HG02759 (cell line): ENCODE data around the gene RNASEL.

Source experiments
- ATAC-seq: cut with Tn5 transposase; IDR thresholded peaks from one replicate; pipeline ENCODE4 v1.9.1; 2021; ENCODE audit warnings: mild to moderate bottlenecking, moderate library complexity; ENCODE audit not compliant: unreplicated experiment

RNASEL gene

GRCh38 chr1:182621906-182622305, 32.9 kb upstream of the RNASEL start:
- ATAC-seq: no peak

- no peak for ATAC-seq
Measured at GRCh38 chr1:182620924-182621585, 32.0 kb upstream of the RNASEL start.

- ATAC-seq: no peak
Measured at GRCh38 chr1:182617734-182618351, 28.8 kb upstream of the RNASEL start.

DNA sequence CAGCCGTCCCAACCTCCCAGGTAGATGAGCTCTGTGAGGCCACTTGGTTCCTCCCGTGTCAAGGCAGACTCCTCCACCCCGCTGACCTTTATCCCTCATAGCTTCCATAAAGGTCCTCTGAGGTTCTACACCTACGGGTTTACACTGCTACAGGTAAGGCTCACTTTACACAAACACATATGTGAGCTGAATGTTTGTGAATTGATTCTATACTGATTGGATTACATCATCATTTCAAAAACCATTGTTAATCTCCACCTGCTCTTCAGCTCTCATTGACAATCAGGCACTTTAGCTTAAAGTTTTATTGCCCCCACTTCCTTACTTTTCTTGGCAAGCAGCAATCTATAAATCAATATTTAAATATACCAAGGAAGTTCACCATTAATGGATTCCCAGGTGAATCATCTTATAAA, 28.0 kb upstream of the RNASEL start:
- ATAC-seq: no peak

GRCh38 chr1:182616130-182617013, 27.3 kb upstream of the RNASEL start:
- peak; percentile 74 for ATAC-seq

GRCh38 chr1:182615468-182616129, 26.5 kb upstream of the RNASEL start:
- ATAC-seq: peak; percentile 29

DNA sequence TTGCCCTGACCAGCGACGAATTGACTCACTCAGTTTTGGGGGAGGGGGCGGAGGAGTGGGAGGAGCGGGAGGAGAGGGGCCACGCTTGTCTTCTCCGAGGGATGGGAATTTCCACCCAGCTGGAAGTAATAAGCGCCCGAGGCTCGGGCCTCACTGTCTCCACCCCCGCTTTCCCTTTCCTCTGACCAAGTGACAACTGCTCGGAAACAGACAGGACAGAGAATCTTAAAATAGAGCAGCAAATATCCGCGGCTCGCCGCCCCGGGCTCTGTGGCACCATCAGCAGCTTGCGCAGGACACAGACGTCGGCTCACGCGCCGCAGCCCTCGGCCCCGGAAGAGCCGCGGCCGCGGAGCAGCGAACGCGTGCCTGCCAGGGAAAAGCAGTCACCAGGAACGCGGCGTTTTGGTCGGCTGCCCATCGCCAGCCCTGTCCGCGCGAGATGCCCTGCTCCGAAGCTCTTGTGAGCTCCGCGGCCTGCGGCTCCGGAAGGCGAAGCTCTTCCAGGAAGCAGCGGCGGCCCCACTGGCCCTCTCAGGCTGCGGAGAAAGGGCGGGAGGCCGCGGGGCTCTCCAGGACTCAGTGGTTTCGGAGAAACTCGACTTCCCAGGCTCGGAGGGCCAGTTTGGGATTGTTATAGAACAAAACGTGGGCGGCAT, 25.9 kb upstream of the RNASEL start:
- peak; percentile 41 for ATAC-seq

- no peak for ATAC-seq
Measured at GRCh38 chr1:182611787-182612186, 22.7 kb upstream of the RNASEL start.

DNA sequence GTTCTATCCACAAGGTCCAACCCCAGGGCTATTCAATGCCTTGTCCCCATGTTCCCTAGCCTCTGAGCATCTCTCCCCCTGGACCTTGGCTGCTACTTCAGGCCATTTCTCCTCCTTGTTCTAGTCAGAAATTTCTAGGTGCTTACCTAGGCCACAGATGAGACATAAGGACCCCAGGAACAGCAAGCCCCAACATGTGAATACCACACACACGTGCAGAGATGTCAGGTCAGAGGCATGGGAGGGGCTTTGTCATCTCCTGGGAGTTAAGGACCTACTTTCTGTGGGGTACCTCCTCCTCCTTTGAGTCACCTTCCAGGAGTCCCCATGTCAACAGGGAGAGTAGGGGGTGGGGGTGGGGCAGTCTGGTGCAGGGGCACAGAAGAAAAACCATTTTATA, 22.3 kb upstream of the RNASEL start:
- ATAC-seq: no peak

- ATAC-seq: no peak
Measured at GRCh38 chr1:182610606-182611194, 21.6 kb upstream of the RNASEL start.

GRCh38 chr1:182608845-182609610, 20.0 kb upstream of the RNASEL start:
- ATAC-seq: no peak

GRCh38 chr1:182608236-182608635, 19.2 kb upstream of the RNASEL start:
- no peak for ATAC-seq

DNA sequence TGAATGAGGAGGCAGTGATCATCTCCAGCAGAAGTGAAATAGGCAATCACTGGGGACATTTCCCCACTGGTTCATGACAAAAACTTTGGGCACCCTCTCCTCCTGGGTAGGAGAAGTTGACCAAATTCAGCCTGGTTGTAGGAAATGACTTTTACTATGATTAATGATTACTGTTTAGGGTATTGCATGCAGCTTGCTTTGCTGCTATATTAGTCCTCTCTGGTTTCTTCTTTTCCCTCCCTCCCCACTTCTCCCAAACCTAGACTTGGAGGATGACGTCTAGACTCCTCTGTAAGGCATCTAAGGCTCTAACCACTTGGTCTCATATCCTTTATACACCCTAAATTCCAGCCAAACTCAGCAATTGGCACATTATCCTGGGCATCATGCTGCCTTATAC, 18.5 kb upstream of the RNASEL start:
- ATAC-seq: no peak

DNA sequence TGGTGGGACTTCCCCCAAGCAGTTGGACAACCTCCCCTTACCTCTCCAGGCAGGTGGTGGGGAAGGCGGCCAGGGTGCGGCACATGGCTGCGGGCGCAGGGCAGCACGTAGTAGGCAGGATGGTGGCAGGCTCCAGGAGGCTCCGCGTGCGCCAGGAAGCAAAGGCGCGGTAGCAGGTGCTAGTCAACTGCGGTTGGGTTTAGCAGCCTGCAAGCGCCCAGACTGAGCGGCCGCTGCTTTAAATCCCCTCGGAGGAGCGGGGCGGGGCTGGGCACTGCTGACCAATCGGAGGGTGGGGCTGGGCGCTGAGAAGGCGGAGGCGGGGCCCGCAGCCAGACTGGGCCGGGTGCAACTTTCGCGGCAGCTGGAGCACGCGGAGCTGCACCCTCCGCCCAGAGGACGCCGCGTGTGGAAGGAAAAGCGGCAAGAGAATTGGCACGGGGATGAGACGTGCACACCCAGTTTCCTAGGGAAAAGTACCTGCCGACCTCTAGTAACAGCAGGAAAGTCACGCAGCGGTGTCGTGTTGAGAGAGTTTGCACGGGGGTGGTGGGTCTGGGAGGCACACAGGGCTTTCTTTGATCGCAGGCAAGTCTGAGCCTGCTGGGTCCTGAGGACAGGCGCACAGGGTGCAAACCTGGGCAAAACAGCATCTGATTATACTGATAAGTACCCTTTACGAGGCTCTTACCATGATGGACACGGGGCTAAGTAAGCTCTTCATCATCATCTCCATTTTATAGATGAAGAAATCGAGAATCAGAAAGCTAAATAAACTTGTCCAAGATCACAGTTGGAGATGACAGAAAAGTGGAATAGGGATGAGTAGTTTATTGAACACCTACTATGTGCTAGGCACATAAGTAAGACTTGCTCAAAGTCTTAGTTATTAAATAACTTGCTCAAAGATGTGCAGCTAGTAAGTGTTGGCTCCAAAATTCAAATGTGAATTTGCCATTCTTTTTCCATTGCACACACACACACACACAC, 15.4 kb upstream of the RNASEL start, which contains the start of gene RGS16:
Gene RGS16, minus strand, starts transcription at position 215 of the 990 bp plus-strand sequence. Its CDS starts 130 bp downstream, at position 85.
- ATAC-seq: peak; percentile 95

DNA sequence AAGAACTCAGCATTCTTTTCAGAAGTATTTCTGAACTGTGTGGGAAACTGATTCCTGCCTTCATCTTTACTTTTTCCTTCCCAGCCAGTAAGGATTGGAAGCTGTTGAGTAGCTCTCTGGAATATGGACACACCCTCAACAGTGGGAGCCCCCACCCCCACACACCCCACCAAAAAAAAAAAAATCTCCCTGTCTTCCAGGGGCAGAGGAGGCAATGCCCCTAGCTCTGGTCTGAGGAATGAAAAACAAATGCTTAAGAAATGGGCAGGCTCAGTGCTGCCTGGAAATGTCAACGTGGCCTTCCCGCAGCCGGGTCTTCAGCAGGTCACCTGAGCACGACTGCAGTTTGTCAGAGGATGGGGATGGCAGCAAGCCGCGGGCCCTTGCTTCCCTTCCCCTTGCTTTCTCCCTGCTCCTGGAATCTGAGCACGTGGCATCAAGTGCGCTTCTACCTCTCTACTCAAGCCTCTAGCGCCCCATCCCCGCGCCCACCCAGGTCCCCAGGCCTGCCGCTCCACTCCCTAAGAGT, 14.7 kb upstream of the RNASEL start:
- ATAC-seq: peak; percentile 4

DNA sequence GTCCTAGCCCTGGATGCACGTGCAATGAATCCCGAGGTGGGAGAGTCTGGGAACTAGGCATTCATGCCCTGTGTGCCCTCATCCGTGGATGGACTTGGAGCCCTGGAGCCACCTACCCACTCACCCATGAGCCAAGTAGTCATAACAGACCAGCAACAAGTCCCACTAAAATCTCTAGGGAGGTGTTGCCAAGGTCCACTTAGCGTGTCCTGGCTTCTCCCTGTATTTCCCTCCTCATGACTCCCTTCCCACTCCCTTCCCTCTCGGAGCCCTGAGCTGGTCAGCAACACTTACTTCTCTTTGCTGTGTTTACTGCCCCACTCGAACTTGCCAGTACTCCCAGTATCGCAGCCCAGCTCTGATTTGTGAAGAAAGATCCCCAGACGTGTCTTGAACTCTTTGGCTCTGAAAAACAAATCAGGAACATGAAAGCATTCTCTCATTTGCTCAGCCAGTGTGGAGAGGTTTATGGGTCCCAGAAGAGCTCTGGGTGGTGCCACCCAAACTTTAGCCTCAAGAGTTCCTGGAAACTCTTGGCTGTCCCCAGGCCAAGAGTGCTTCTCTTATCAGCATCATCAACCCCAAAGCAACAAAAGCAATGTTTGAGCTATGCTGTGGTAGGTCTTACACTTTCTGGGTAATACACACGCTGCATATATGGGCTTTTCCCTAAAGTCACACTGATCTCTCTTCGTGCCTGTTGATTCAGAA, 14.0 kb upstream of the RNASEL start:
- no peak for ATAC-seq

GRCh38 chr1:182601913-182602312, 12.9 kb upstream of the RNASEL start:
- ATAC-seq: no peak
